ENCODE data around the gene ZSWIM8. TPM values are rescaled to one million over a fixed set of nuclear protein-coding genes. Genes with fewer than 3 reads are reported as not detected.
"Not testable (repeated sequence)": the region's sequence is repeated elsewhere in the genome, so short reads cannot be mapped to it uniquely, and the experiment has no call there.

Gene ZSWIM8
- 123 TPM for total RNA-seq

- Histone ChIP-seq H3K9me3 (no peaks in the 10 kb centered on the region), H3K27me3 (no peaks in the 10 kb centered on the region), H3K27ac (peak within 1 kb of the TSS; percentile 81), H3K4me1 (peaks cover 59% of the 10 kb centered on the region), H3K4me3 (peak within 1 kb of the TSS; percentile 64 to 92), H3K36me3 (peaks cover 0 to 17% of the 10 kb centered on the region in 2 donors)
- peak in 1 of 3 experiments; percentile 10 for TF ChIP-seq CTCF (IDR thresholded peaks at IDR 0.05)
- peak; percentile 95 to 100 for TF ChIP-seq POLR2AphosphoS5 (IDR thresholded peaks at IDR 0.05; ENCODE audit: insufficient read depth in 1 of 2, low read depth in 1 of 2)
- TF ChIP-seq POLR2A (IDR thresholded peaks at IDR 0.05), result peak in 1 of 2 donors; percentile 73
- peak in 1 of 2 donors; percentile 96 for DNase-seq (ENCODE audit: extremely low spot score in 2 of 2)
- intact Hi-C loops (cut with DNase I), result no loop called here
These were observed at the start of gene ZSWIM8 for GRCh38 chr10:73785211-73785720. Gene ZSWIM8, plus strand, starts transcription at chr10:73785606. Its CDS starts 273 bp downstream, at chr10:73785879.

GRCh38 chr10:73740501-73741254, 44.7 kb upstream of the ZSWIM8 start:
- H3K4me1 ChIP-seq, result peaks cover 27% of the 10 kb centered on the region
- H3K27ac ChIP-seq; H3K4me3 ChIP-seq; H3K9me3 ChIP-seq; intact Hi-C loops (cut with DNase I); H3K36me3 ChIP-seq; DNase-seq (ENCODE audit: extremely low spot score in 2 of 2); H3K27me3 ChIP-seq: not testable (repeated sequence)

- peaks cover 42% of the 10 kb centered on the region for H3K4me1 ChIP-seq
- no peak overlapping the region for H3K27ac ChIP-seq
- TF ChIP-seq CTCF (IDR thresholded peaks at IDR 0.05), result no peak
- no peaks in the 10 kb centered on the region for H3K27me3 ChIP-seq
- intact Hi-C loops (cut with DNase I), result no loop called here
- H3K4me3 ChIP-seq, result no peak overlapping the region
- DNase-seq (ENCODE audit: extremely low spot score in 2 of 2), result no peak
- no peaks in the 10 kb centered on the region for H3K9me3 ChIP-seq
- H3K36me3 ChIP-seq, result peaks cover 0 to 14% of the 10 kb centered on the region in 2 donors
These were observed 43.0 kb upstream of the ZSWIM8 start for GRCh38 chr10:73742454-73742734.

- peaks cover 42% of the 10 kb centered on the region for H3K4me1 ChIP-seq
These were observed 42.0 kb upstream of the ZSWIM8 start for GRCh38 chr10:73743327-73743904.

More at GRCh38 chr10:73743327-73743904, 42.0 kb upstream of the ZSWIM8 start:
- intact Hi-C loops (cut with DNase I), result no loop called here
- no peaks in the 10 kb centered on the region for H3K9me3 ChIP-seq
- peaks cover 0 to 17% of the 10 kb centered on the region in 2 donors for H3K36me3 ChIP-seq
- no peak for DNase-seq (ENCODE audit: extremely low spot score in 2 of 2)
- no peaks in the 10 kb centered on the region for H3K27me3 ChIP-seq
- H3K27ac ChIP-seq, result peak overlapping the region; percentile 86
- TF ChIP-seq POLR2AphosphoS5 (IDR thresholded peaks at IDR 0.05; ENCODE audit: insufficient read depth in 1 of 2, low read depth in 1 of 2) (no peak), POLR2A (IDR thresholded peaks at IDR 0.05) (no peak), CTCF (IDR thresholded peaks at IDR 0.05) (no peak)
- H3K4me3 ChIP-seq, result peak overlapping the region; percentile 88 to 90
